Left kidney (tissue), 2 donors: ENCODE data around the gene NEK10. TPM values are rescaled to one million over a fixed set of nuclear protein-coding genes. Genes with fewer than 3 reads are reported as not detected.
"Not testable (repeated sequence)": the region's sequence is repeated elsewhere in the genome, so short reads cannot be mapped to it uniquely, and the experiment has no call there.

ENCODE experiments used
- DNase-seq: peaks from one replicate; pipeline ENCODE4 v3.0.0-alpha.2; 2013
- polyA plus RNA-seq: library from polyadenylated mRNA; unstranded; fragments of 120-200 nt; gene quantifications from one replicate; pipeline ENCODE4 v1.2.1, GENCODE V29; 2013; ENCODE audit not compliant: insufficient read length

NEK10 gene
- polyA plus RNA-seq, 1 donor, result 2.3 TPM

- DNase-seq, result no peak
Observed at GRCh38 chr3:27354161-27354560, 15.0 kb downstream of the NEK10 start.

- no peak for DNase-seq
Observed at GRCh38 chr3:27353221-27353620, 16.0 kb downstream of the NEK10 start.

DNA sequence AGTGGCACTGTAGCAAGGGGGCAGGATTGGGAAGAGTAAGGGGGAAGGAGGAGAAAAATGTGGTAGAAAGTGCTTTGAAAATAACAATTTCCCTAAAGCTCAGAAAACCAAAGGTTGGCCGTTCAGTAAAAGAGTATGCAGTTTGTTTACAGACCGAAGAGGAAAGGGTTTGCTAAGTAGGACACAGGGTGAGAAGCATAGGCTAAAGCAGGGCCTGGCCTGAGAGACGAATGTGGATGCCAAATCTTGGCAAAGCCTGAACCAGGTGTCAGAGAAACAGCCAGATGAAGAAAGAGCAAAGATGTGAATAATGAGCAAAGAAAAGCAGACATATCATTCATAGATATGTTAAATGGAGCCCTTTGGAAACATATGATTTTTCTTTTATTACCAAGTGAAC, 17.1 kb downstream of the NEK10 start:
- no peak for DNase-seq

GRCh38 chr3:27349832-27350231, 19.4 kb downstream of the NEK10 start:
- no peak for DNase-seq

GRCh38 chr3:27345959-27346865, 23.0 kb downstream of the NEK10 start:
- no peak for DNase-seq

DNA sequence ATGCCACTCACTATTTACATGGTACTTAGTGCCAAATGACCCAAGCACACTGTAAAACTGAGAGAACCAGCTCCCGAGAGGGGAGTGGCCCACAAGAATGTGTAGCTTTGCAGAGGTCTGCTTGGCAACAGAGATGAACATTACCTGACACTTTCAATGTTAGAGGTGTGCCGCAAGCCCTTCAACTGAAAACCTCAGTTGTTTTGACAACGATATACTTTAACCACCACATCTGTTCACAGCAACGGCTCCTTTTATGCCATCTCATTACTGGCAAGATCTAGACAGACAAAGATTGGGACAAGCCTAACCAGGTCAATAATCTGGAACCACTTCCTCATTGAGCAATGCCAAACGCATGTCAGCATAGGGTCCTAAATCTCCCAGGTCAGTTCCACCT, 23.7 kb downstream of the NEK10 start:
- no peak for DNase-seq

- no peak for DNase-seq
Observed at GRCh38 chr3:27345045-27345444, 24.1 kb downstream of the NEK10 start.

DNA sequence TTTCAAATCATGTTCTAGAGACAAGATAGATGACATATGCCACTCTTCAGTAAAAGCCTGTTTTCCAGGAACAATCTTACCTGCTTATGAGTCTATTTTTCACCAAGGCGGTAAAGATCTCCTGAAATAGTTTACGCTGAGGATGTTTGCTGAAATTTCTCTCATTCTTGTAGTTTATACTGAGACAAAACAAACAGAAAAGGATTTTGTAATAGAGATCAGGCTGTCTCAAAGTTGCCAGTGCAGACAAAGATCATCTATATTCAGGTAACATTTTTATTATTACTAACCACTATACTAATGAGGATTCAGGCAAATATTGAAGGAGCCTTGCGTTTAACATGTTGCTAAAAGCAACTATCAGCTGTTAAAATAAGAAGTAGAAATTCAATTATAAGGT, 25.0 kb downstream of the NEK10 start:
- DNase-seq, result no peak

DNA sequence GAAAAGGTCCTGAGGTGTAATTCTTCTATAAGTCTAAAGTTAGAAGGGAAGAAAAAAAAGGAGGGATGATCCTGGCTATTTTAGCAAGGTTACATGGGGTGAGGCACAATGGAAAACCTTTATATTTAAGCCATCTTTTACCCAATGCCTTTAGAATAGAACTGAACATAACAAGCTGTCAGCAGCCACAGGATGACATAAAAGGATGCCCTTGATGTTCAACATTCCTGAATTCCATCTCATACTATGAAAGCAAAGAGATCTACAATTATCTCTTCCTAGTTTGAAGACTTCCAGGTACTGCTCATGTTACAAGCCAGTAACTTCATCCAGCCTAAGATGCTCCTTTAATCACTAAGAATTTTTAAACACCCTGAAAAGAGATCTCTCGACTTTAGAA, 26.9 kb downstream of the NEK10 start:
- DNase-seq, result no peak

- DNase-seq, result no peak
Observed at GRCh38 chr3:27340534-27340933, 28.6 kb downstream of the NEK10 start.

DNA sequence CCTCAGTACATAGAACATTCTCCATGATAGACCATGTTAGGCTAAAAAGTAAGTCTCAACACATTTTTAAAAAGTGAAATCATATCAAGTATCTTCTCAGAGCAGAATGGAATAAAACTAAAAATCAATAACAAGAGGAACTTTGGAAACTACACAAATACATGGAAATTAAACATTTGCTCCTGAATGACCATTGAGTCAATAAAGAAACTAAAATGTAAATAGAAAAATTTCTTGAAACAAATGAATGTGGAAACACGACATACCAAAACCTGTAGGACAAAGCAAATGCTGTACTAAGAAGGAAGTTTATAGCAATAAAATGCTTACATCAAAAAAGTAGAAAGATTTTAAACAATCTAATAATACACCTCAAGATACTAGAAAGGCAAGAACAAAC, 33.6 kb downstream of the NEK10 start:
- DNase-seq, result no peak

DNA sequence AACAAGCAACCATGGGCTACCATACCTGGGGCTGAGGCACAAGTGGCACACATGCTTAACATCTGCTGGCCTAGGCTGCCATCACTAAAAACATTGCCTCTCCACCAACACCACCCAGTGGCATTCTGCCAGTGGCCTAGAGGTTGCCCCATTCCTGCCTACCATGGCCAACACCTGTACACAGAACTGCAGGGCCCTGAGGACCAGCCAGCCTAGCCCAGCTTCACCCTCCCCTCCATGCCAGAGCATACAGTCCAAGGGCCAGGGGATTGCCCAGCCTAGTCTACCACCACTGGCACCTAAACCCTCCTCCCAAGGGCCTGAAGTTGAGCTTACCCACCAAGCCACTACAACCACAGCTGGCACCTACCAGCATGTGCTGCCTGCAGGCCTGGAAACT, 35.3 kb downstream of the NEK10 start:
- DNase-seq, result no peak

- not testable (repeated sequence) for DNase-seq
Observed at GRCh38 chr3:27328982-27329762, 40.0 kb downstream of the NEK10 start.

GRCh38 chr3:27326629-27327545, 42.3 kb downstream of the NEK10 start:
- DNase-seq, result no peak

- DNase-seq, result no peak
Observed at GRCh38 chr3:27326202-27326601, 43.0 kb downstream of the NEK10 start.

DNA sequence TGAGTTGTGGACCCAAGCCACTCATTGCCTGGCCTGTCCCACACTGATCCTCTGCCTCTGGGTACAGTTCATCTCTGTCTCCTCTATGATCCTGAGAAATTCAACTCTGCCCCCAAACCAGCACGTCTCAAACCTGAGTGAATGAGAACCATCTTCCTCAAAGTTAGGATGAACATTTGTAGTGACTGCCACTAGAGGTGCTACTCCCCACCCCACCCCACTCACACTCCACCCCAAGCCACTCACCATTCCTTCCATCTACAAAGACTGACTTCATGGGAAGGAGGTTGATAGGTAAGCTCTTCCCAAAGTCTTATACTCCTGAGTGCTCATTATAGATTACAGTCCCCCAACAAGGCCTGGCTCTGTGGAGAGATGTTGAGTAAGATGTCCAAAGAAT, 43.8 kb downstream of the NEK10 start:
- DNase-seq, result no peak

- no peak for DNase-seq
Observed at GRCh38 chr3:27324686-27325085, 44.5 kb downstream of the NEK10 start.

- no peak for DNase-seq
Observed at GRCh38 chr3:27323087-27323570, 46.1 kb downstream of the NEK10 start.

DNA sequence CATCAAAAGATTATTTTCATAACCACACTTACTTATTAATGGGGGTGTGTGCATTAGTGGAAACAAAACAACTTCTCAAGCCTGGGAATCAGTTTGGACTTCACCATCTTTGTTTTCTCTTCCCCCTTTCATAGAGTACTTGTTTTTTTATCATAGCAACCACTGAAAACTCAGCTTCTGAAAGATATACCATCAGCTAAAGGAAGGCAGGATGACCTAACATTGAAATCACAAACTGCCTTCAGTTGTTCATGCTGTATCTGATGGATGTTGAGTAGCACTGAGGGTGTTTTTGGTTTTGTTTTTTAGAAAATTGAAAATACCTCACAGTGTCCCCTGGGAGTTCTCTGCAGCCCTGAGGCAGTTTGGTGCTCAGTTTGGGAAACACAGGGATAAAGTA, 46.5 kb downstream of the NEK10 start:
- DNase-seq, result no peak

GRCh38 chr3:27319847-27320526, 49.2 kb downstream of the NEK10 start:
- no peak for DNase-seq

DNA sequence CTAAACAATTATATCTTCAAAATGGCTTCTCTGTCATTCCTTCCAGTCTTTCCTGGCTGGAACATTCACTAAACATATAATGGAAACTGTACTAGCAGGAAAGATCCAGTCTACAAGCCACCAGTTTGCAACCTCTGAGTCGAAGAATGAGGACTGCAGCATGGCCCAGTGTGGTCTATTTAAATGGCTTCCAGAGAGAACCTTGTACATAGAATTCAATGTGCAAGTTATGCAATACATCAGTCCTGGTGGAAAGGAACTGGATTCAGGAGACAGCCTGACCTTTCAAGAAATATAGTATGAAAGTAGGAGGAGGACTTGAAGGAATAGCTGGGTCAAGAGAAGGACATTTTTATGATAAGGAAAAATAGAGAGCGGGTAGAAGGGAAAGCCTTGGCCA, 49.9 kb downstream of the NEK10 start:
- DNase-seq, result no peak

GRCh38 chr3:27317096-27317495, 52.1 kb downstream of the NEK10 start:
- DNase-seq, result no peak
